Adipose tissue (tissue), 3 donors: ENCODE measurements around the gene KCNJ6. TPM values are rescaled to one million over a fixed set of nuclear protein-coding genes. Genes with fewer than 3 reads are reported as not detected.

Source experiments
- H3K27ac ChIP-seq: one replicate; pipeline ENCODE4 v1.5.1; 2013; ENCODE audit warnings: low read depth, low read length
- WGBS, 3 donors: extraction: QIAGEN DNeasy Blood & Tissue Kit; methylation state at CpG; one replicate each; pipeline ENCODE4 v1.1.7; 2013; 5-methylcytosine and 5-hydroxymethylcytosine counted together
- polyA plus RNA-seq, 3 donors: library from polyadenylated mRNA; stranded (reverse); fragments of 200-250 nt; gene quantifications; one replicate each; pipeline ENCODE4 v1.2.3, GENCODE V29; 2013
- donor health status: healthy with polysubstance abuse.
- donor health status: Bipolar disorder and iron deficiency.
- donor health status: healthy.

KCNJ6 gene
- polyA plus RNA-seq, 3 donors: under 0.01 to 0.10 TPM; not detected in 1

DNA sequence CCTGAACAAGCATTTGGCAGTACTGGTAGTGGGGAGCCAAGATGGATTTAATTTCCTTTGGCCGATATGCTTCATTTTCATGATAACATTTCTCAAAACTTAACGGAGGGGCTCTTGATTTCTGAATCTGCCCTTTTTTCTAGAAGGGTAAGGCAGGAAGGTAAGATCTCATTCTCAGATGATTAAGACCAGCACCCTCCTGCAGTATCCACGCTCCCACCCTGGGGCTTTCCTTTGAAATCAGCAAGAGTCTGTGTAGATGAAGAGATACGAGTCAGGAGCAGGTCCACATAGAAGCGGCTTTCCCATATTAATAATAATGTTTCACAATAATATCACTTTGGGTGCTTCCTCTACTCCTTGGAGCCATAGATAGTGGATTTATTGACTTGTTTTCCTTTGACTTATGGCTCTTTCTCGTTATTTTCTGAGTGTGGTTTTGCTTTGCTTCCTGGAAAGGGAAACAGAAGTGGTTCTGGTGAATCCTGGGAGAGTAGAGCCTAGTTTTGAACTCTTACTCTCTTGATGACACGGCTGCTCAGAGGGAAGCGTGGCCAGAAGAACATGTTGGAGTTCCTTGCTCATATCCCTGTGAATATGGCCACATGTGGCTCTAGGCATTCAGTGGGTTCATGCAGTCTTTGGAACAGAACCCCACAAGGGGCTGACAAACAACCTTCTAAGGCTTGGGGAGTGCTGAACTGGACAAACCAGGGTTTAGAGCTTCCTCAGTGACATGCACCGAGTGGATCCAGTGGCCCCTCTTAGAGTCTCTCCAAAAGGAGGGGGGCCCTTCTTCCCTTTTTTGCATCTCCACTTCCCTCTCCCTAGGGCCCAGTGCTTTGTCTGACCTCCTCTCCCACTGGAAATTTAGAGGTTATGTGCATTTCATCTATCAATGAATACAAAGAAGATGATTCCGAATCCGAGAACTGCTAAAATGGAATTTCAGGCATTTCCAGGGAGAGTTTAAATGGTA lies 354.0 kb downstream of the KCNJ6 start:
- WGBS, 3 donors: 85 to 93% (median 87%) methylated on average over 11 of the region's 11 CpGs
- no peak overlapping the region for H3K27ac ChIP-seq

DNA sequence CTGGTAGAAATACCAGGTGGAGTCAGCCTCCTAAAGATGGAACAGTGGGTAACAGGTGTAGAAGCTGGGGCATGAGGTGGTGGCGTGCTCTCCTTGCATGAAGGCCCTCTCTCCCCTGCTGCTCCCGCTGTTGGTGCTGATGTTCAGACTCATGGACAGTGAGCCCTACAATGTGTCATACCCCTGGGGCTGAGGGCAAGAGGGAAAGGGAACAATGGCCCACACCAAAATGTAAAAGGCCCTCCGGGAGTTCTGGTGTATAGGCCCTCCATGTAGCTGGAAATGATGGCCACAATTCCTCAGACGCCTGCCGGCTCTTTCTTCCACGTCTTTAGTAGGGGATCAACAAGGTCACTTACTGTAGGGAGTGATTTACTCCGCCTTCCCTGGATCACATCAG lies 354.8 kb downstream of the KCNJ6 start:
- H3K27ac ChIP-seq: no peak overlapping the region
- 87 to 97% (median 90%) methylated on average over 7 of the region's 7 CpGs for WGBS, 3 donors

DNA sequence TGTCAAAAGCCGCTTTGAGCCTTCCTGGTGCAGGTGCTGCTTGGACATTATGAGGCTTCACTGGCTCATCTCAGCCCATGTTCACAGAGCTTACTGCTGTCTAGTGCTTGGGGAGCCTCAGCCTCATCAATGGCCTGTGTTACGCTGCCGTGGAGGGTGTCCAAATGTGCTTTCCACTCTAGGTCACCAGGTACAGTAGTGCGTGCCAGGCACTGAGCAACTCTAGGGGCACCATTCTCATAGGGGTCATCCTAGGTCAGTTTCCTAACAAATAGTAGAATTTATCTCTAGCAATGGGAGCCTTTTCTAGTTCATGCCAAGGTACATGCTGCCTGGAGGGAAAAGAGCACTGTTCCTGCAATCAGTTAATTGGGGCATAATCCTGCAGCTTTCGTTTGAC lies 355.9 kb downstream of the KCNJ6 start:
- 80 to 94% (median 88%) methylated on average over 5 of the region's 5 CpGs for WGBS, 3 donors
- H3K27ac ChIP-seq: no peak overlapping the region

DNA sequence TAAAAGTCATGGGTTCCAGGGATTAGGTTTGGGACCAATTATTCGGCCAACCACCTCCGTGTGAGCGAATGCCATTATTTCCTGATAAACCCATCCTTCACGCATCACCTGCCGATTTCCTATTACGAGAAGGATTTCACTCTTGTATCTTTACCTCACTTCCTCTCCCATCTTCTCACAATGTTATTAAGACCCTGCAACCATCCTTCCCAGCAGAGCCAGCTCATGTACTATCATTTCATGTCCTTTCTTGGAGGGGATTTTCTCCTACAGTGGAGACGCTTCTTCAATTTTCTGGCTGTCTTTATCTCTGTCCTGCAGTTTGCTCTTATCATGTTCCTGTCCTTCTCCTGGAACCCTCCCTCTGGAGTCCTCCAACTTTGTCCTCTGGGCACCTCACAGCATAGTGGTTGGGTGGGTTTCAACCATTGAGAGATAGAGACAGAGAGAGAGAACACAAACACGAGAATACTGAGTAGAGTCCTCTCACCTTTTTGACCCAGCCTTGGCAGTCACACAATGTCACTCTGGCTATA lies 357.5 kb downstream of the KCNJ6 start:
- WGBS, 3 donors: 91 to 93% (median 92%) methylated on average over 8 of the region's 8 CpGs
- H3K27ac ChIP-seq: no peak overlapping the region
